ENCODE data around the gene RHOB. TPM values are rescaled to one million over a fixed set of nuclear protein-coding genes. Genes with fewer than 3 reads are reported as not detected.

RHOB gene
- total and polyA plus RNA-seq, 2 of the 13 experiments (the other 11 are each of a cell fraction or from before 2014, with no cell fraction given), result 192 to 268 TPM

- TF ChIP-seq MED13 (CRISPR knock-in tag; IDR thresholded peaks at IDR 0.05), result no peak
- no peak for TF ChIP-seq MYNN (CRISPR knock-in tag; IDR thresholded peaks at IDR 0.05; ENCODE audit: low read depth)
- no peak for TF ChIP-seq ONECUT2 (CRISPR knock-in tag; IDR thresholded peaks at IDR 0.05)
- TF ChIP-seq ZNF333 (CRISPR knock-in tag; IDR thresholded peaks at IDR 0.05; ENCODE audit: borderline replicate concordance), result no peak
- no peak; the same call in 1 of the 2 replicates for TF ChIP-seq KDM3A (CRISPR knock-in tag; IDR thresholded peaks at IDR 0.05; ENCODE audit: low read depth)
- no peak for TF ChIP-seq PAWR (CRISPR knock-in tag; IDR thresholded peaks at IDR 0.05; ENCODE audit: borderline replicate concordance)
- TF ChIP-seq SOX13 (IDR thresholded peaks at IDR 0.05), result no peak
- no peak for TF ChIP-seq SOX13 (CRISPR knock-in tag; conservative IDR thresholded peaks at IDR 0.05 in 1 of 2, IDR thresholded peaks at IDR 0.05 in 1 of 2)
- no peak; the same call in 1 of the 2 replicates for TF ChIP-seq FOXP4 (CRISPR knock-in tag; IDR thresholded peaks at IDR 0.05)
- no peak for TF ChIP-seq CERS6 (CRISPR knock-in tag; IDR thresholded peaks at IDR 0.05)
- no peak for TF ChIP-seq MAZ (IDR thresholded peaks at IDR 0.05; ENCODE audit: borderline replicate concordance, low read depth, low read length)
- no peak for TF ChIP-seq MAZ (CRISPR knock-in tag; IDR thresholded peaks at IDR 0.05; ENCODE audit: low read depth)
- no peak for TF ChIP-seq SAP130 (CRISPR knock-in tag; IDR thresholded peaks at IDR 0.05; ENCODE audit: low read depth)
- TF ChIP-seq HOXA9 (CRISPR knock-in tag; IDR thresholded peaks at IDR 0.05; ENCODE audit: borderline replicate concordance), result no peak
- no peak for TF ChIP-seq ZNF484 (CRISPR knock-in tag; IDR thresholded peaks at IDR 0.05; ENCODE audit: borderline replicate concordance, low read depth)
- no peak for TF ChIP-seq ZBTB1 (CRISPR knock-in tag; IDR thresholded peaks at IDR 0.05; ENCODE audit: borderline replicate concordance)
- TF ChIP-seq U2AF2 (IDR thresholded peaks at IDR 0.05; ENCODE audit: low read depth, low read length), result no peak
- no peak for TF ChIP-seq FOSL1 (CRISPR knock-in tag; IDR thresholded peaks at IDR 0.05; ENCODE audit: borderline replicate concordance)
- TF ChIP-seq KAT7 (CRISPR knock-in tag; IDR thresholded peaks at IDR 0.05; ENCODE audit: borderline replicate concordance), result no peak
- TF ChIP-seq ATF5 (CRISPR knock-in tag; IDR thresholded peaks at IDR 0.05; ENCODE audit: low read depth), result no peak
- no peak for TF ChIP-seq ZXDC (CRISPR knock-in tag; IDR thresholded peaks at IDR 0.05)
- no peak for TF ChIP-seq POLR2AphosphoS5 (IDR thresholded peaks at IDR 0.05; ENCODE audit: low read depth, low read length)
- TF ChIP-seq MBD4 (IDR thresholded peaks at IDR 0.05; ENCODE audit: borderline replicate concordance, low read length), result no peak
- TF ChIP-seq MAFF (IDR thresholded peaks at IDR 0.05; ENCODE audit: low read depth, low read length), result no peak
- peak; percentile 30; the same call in 1 of the 2 replicates for TF ChIP-seq ZNF678 (CRISPR knock-in tag; IDR thresholded peaks at IDR 0.05)
- no peak for TF ChIP-seq ZNF790 (CRISPR knock-in tag; IDR thresholded peaks at IDR 0.05; ENCODE audit: borderline replicate concordance)
Observed at GRCh38 chr2:20446255-20446916, 488 bp upstream of the RHOB start (continued).
